ENCODE results near the gene NAPG.
A peak's percentile ranks its signal among the peaks of the same experiment; 100 is the strongest.
"Not testable (repeated sequence)": the region's sequence is repeated elsewhere in the genome, so short reads cannot be mapped to it uniquely, and the experiment has no call there.

Gene NAPG

GRCh38 chr18:10579079-10579867 is 53.4 kb downstream of the NAPG start:
- no peak for DNase-seq (ENCODE audit: low spot score)

GRCh38 chr18:10580215-10580614 is 54.4 kb downstream of the NAPG start:
- no peak for DNase-seq (ENCODE audit: low spot score)

- DNase-seq (ENCODE audit: low spot score), result no peak
Measured at GRCh38 chr18:10585260-10585659, 59.4 kb downstream of the NAPG start.

- peak; percentile 59 for DNase-seq (ENCODE audit: low spot score)
Measured at GRCh38 chr18:10588975-10589374, 63.1 kb downstream of the NAPG start.

- DNase-seq (ENCODE audit: low spot score), result no peak
Measured at GRCh38 chr18:10590412-10590811, 64.6 kb downstream of the NAPG start.

GRCh38 chr18:10591896-10592295 is 66.1 kb downstream of the NAPG start:
- no peak for DNase-seq (ENCODE audit: low spot score)

GRCh38 chr18:10593366-10594022 is 67.7 kb downstream of the NAPG start:
- DNase-seq (ENCODE audit: low spot score), result not testable (repeated sequence)

- not testable (repeated sequence) for DNase-seq (ENCODE audit: low spot score)
Measured at GRCh38 chr18:10595917-10596316, 70.1 kb downstream of the NAPG start.

GRCh38 chr18:10597695-10598094 is 71.9 kb downstream of the NAPG start:
- not testable (repeated sequence) for DNase-seq (ENCODE audit: low spot score)

- DNase-seq (ENCODE audit: low spot score), result not testable (repeated sequence)
Measured at GRCh38 chr18:10600701-10601100, 74.9 kb downstream of the NAPG start.

Measured in HuH-7.5 (cell line).